SK-N-SH (cell line): ENCODE data around the gene MTMR12. TPM values are rescaled to one million over a fixed set of nuclear protein-coding genes. Genes with fewer than 3 reads are reported as not detected.

Source experiments
- CTCF ChIA-PET: fragments of 300-600, 350-600 bp; formaldehyde crosslinking; extraction: SDS; loops from one replicate; lab custom pipeline; 2021; lab: Yijun Ruan, JAX
- POLR2A ChIA-PET: fragments of 350-600 bp; sonication (Branson Sonifier 250); formaldehyde crosslinking; extraction: SDS; loops from one replicate; lab custom pipeline; 2020; ENCODE audit warnings: antibody characterized with exemption, inconsistent platforms; lab: Yijun Ruan, JAX
- DNase-seq: peaks from one replicate; pipeline ENCODE4 v3.0.0; 2012
- H2AFZ ChIP-seq: fragments of 200-600 bp; sonication (generic); 2 replicates; pipeline ENCODE4 v1.8.1; 2016; ENCODE audit warnings: antibody characterized with exemption, mild to moderate bottlenecking, low read depth
- H3F3A ChIP-seq: fragments of 200-600 bp; sonication (generic); replicated peaks from 2 replicates; pipeline ENCODE3; 2016; ENCODE audit warnings: antibody characterized with exemption, mild to moderate bottlenecking; ENCODE audit not compliant: insufficient read depth
- H3K27ac ChIP-seq, 2 experiments: fragments of 200-500 bp in 1 of 2; fragments of 200-600 bp in 1 of 2; sonication (Bioruptor generic) in 1 of 2; sonication (generic), shearing (Covaris generic) in 1 of 2; 2 replicates each; pipeline versions ENCODE4 v1.5.1 to v1.6.1; 2014 to 2016; ENCODE audit warnings: low read depth in 2 of 2, inconsistent platforms in 1 of 2, low read length in 1 of 2, mild to moderate bottlenecking in 1 of 2, mixed read lengths in 1 of 2
- H3K27me3 ChIP-seq: fragments of 200-600 bp; sonication (generic), shearing (Covaris generic); 2 replicates; pipeline ENCODE4 v1.6.1; 2016; ENCODE audit warnings: mixed run types; ENCODE audit not compliant: insufficient read depth
- H3K36me3 ChIP-seq, 2 experiments: fragments of 200-500 bp in 1 of 2; fragments of 200-600 bp in 1 of 2; sonication (Bioruptor generic) in 1 of 2; sonication (generic) in 1 of 2; replicated peaks in 1 of 2; 2 replicates each; pipeline versions ENCODE3 to v1.5.1; 2014 to 2016; ENCODE audit warnings: low read length in 1 of 2, mild to moderate bottlenecking in 1 of 2; ENCODE audit not compliant: insufficient read depth in 2 of 2, control insufficient read depth in 1 of 2
- H3K4me1 ChIP-seq, 2 experiments: fragments of 200-500 bp in 1 of 2; fragments of 200-600 bp in 1 of 2; sonication (Bioruptor generic) in 1 of 2; sonication (generic), shearing (Covaris generic) in 1 of 2; 2 replicates each; pipeline versions ENCODE4 v1.5.1 to v1.6.1; 2014 to 2016; ENCODE audit warnings: low read depth in 1 of 2, low read length in 1 of 2, mixed run types in 1 of 2; ENCODE audit not compliant: insufficient read depth in 2 of 2, control insufficient read depth in 1 of 2
- H3K4me2 ChIP-seq: fragments of 200-600 bp; sonication (generic), shearing (Covaris generic); 2 replicates; pipeline ENCODE4 v1.6.1; 2017; ENCODE audit warnings: mixed run types
- H3K4me3 ChIP-seq, 2 experiments: fragments of 200-500 bp in 1 of 2; fragments of 200-600 bp in 1 of 2; sonication (Bioruptor generic) in 1 of 2; sonication (generic), shearing (Covaris generic) in 1 of 2; 2 replicates each; pipeline versions ENCODE4 v1.5.1 to v1.8.1; 2014 to 2016; ENCODE audit warnings: low read depth in 2 of 2, inconsistent platforms in 1 of 2, low read length in 1 of 2, mild to moderate bottlenecking in 1 of 2, mixed read lengths in 1 of 2, moderate library complexity in 1 of 2
- H3K79me2 ChIP-seq: fragments of 200-600 bp; sonication (generic); 2 replicates; pipeline ENCODE4 v1.8.1; 2017; ENCODE audit warnings: mild to moderate bottlenecking; ENCODE audit not compliant: insufficient read depth
- H3K9ac ChIP-seq: fragments of 200-600 bp; sonication (generic); 2 replicates; pipeline ENCODE4 v1.6.1; 2017; ENCODE audit warnings: mixed run types
- H3K9me2 ChIP-seq: fragments of 200-600 bp; sonication (generic); 2 replicates; pipeline ENCODE4 v1.6.1; 2017; ENCODE audit warnings: mixed run types
- H3K9me3 ChIP-seq: fragments of 200-600 bp; sonication (generic); 2 replicates; pipeline ENCODE4 v1.6.1; 2017; ENCODE audit warnings: mixed run types, mild to moderate bottlenecking, moderate library complexity
- H4K20me1 ChIP-seq: fragments of 200-600 bp; sonication (generic); 2 replicates; pipeline ENCODE4 v1.6.1; 2017; ENCODE audit warnings: mild to moderate bottlenecking, mixed run types; ENCODE audit not compliant: insufficient read depth
- CHD2 ChIP-seq: fragments of 150-350 bp; IDR thresholded peaks from 2 replicates; pipeline ENCODE4 v1.6.1; 2018; ENCODE audit warnings: low read length; ENCODE audit not compliant: partially characterized antibody
- EP300 ChIP-seq, 2 experiments: IDR thresholded peaks; 2 replicates each; pipeline versions ENCODE4 v1.4.0 to v1.6.1; 2012; ENCODE audit warnings: borderline replicate concordance in 1 of 2, low read depth in 1 of 2, low read length in 1 of 2
- FOXJ3 ChIP-seq: sonication (generic); formaldehyde crosslinking; IDR thresholded peaks from 2 replicates; pipeline ENCODE4 v1.5.1; 2020; ENCODE audit warnings: mild to moderate bottlenecking, missing genetic modification reagents
- FOXM1 ChIP-seq: IDR thresholded peaks from 2 replicates; pipeline ENCODE4 v1.4.0; 2012; ENCODE audit warnings: low read depth, mild to moderate bottlenecking
- GABPA ChIP-seq: IDR thresholded peaks from 2 replicates; pipeline ENCODE4 v1.4.0; 2012; ENCODE audit warnings: low read depth, mild to moderate bottlenecking
- JUND ChIP-seq: IDR thresholded peaks from 2 replicates; pipeline ENCODE4 v1.4.0; 2012
- MEF2A ChIP-seq: IDR thresholded peaks from 2 replicates; pipeline ENCODE4 v1.4.0; 2012; ENCODE audit warnings: low read depth, borderline replicate concordance
- MXI1 ChIP-seq: IDR thresholded peaks from 2 replicates; pipeline ENCODE4 v1.6.1; 2012; ENCODE audit warnings: mild to moderate bottlenecking, low read depth, low read length, improper control_type of control experiment
- NRF1 ChIP-seq: IDR thresholded peaks from 2 replicates; pipeline ENCODE4 v1.6.1; 2012; ENCODE audit warnings: low read depth, mild to moderate bottlenecking, low read length
- RAD21 ChIP-seq: IDR thresholded peaks from 2 replicates; pipeline ENCODE4 v1.6.1; 2012; ENCODE audit warnings: mild to moderate bottlenecking, low read length
- RCOR1 ChIP-seq: fragments of 150-350 bp; IDR thresholded peaks from 2 replicates; pipeline ENCODE4 v1.6.1; 2017; ENCODE audit warnings: antibody characterized with exemption, low read length
- RFX5 ChIP-seq: IDR thresholded peaks from 2 replicates; pipeline ENCODE4 v1.6.1; 2012; ENCODE audit warnings: mild to moderate bottlenecking, improper control_type of control experiment, low read length
- RXRA ChIP-seq: IDR thresholded peaks from 2 replicates; pipeline ENCODE4 v1.4.0; 2012; ENCODE audit warnings: low read depth, mild to moderate bottlenecking, borderline replicate concordance
- TAF1 ChIP-seq: IDR thresholded peaks from 2 replicates; pipeline ENCODE4 v1.6.1; 2012; ENCODE audit warnings: low read depth, mild to moderate bottlenecking, low read length, moderate library complexity, borderline replicate concordance
- TEAD4 ChIP-seq: IDR thresholded peaks from 2 replicates; pipeline ENCODE4 v1.4.0; 2012; ENCODE audit warnings: mild to moderate bottlenecking, borderline replicate concordance; ENCODE audit not compliant: insufficient read depth
- WGBS: methylation state at CpG from one replicate; pipeline ENCODE4 v1.1.6; 2017; ENCODE audit warnings: low lambda C conversion rate; 5-methylcytosine and 5-hydroxymethylcytosine counted together
- polyA plus RNA-seq, 3 experiments: library from polyadenylated mRNA; depleted of rRNA; stranded (reverse); fragments of >200 nt; gene quantifications; 2 replicates each; pipeline ENCODE4 v1.2.3, GENCODE V29; 2012
- TF ChIP-seq, protein P1 (sequence below): IDR thresholded peaks from 2 replicates; pipeline ENCODE4; 2012
- TF ChIP-seq, protein P2 (sequence below): IDR thresholded peaks from 2 replicates; pipeline ENCODE4 v1.4.0; 2012; ENCODE audit warnings: low read depth, borderline replicate concordance
- TF ChIP-seq, protein P3 (sequence below): fragments of 150-350 bp; IDR thresholded peaks from 2 replicates; pipeline ENCODE4 v1.6.1; 2016; ENCODE audit warnings: mild to moderate bottlenecking, low read depth, low read length
- TF ChIP-seq, protein P4 (sequence below): IDR thresholded peaks from 2 replicates; pipeline ENCODE4 v1.6.1; 2012; ENCODE audit warnings: mild to moderate bottlenecking, low read depth, low read length, moderate library complexity
- TF ChIP-seq, protein P5 (sequence below): fragments of 200-600 bp; sonication (generic); IDR thresholded peaks from 2 replicates; pipeline ENCODE4 v1.6.1; 2017; ENCODE audit warnings: antibody characterized with exemption, mild to moderate bottlenecking, moderate library complexity

The MTMR12 gene, protein sequence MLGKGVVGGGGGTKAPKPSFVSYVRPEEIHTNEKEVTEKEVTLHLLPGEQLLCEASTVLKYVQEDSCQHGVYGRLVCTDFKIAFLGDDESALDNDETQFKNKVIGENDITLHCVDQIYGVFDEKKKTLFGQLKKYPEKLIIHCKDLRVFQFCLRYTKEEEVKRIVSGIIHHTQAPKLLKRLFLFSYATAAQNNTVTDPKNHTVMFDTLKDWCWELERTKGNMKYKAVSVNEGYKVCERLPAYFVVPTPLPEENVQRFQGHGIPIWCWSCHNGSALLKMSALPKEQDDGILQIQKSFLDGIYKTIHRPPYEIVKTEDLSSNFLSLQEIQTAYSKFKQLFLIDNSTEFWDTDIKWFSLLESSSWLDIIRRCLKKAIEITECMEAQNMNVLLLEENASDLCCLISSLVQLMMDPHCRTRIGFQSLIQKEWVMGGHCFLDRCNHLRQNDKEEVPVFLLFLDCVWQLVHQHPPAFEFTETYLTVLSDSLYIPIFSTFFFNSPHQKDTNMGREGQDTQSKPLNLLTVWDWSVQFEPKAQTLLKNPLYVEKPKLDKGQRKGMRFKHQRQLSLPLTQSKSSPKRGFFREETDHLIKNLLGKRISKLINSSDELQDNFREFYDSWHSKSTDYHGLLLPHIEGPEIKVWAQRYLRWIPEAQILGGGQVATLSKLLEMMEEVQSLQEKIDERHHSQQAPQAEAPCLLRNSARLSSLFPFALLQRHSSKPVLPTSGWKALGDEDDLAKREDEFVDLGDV
- polyA plus RNA-seq (2012; rRNA removed): 10.9 and 13.2 TPM in 2 replicates
- polyA plus RNA-seq (2012; cell fraction: cytosol; rRNA removed): 12.3 and 12.6 TPM in 2 replicates
- polyA plus RNA-seq (2012; cell fraction: nucleus; rRNA removed): 7.8 and 11.3 TPM in 2 replicates

DNA sequence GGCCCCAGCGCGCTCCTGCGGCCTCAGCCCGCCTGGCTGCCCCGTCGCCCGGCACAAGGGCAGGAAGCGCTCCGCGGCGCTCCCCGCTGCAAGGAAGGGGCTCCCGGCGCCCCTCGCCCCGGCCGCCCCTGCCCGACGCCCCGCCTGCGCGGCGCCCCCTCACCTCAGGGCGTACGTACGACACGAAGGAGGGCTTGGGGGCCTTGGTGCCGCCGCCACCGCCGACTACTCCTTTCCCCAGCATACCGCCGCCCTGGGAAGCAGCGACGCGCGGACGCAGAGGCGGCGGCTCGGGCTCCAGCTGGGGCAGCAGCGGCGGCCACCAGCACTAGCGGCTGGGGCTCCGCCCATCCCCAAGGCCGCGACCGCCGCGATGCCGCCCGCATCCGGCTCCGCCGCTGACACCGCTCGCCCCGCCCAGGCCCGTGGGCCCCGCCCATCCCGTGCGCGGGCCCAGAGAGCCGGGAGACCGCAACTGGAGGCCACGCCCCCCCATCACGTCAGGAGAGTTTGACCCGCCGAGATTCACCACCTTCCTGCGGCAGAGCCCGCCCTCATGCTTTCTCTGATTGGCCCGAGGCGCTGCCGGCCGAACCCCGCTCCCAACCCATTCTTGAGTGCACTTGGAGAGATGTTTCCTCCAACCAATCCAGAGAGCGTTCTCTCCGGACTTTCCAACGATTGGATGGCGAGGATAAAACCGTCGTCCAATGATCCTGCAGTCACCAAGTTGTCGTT, at the start of gene MTMR12:
MTMR12 (minus strand) TSS at position 345 of the 738 bp plus-strand sequence; CDS start at position 244, 101 bp downstream.
- peak within 1 kb of the TSS; percentile 70 to 82 for H3K27ac ChIP-seq
- peak within 1 kb of the TSS; percentile 88 for H3K4me2 ChIP-seq
- H3K4me1 ChIP-seq: peaks cover 9% of the 10 kb centered on the region in 2 experiments; a peak in 3 of 4 replicates
- CTCF ChIA-PET: interaction anchor here (0.6 kb wide), 1 partner anchor 29 kb away, joined by 3 read pairs; no protein-coding TSS in a partner anchor
- H2AFZ ChIP-seq: peak within 1 kb of the TSS; percentile 93
- DNase-seq: peak; percentile 99
- H3K9me3 ChIP-seq: no peaks in the 10 kb centered on the region
- H3F3A ChIP-seq: peaks cover 9% of the 10 kb centered on the region
- no peaks in the 10 kb centered on the region for H3K9me2 ChIP-seq
- H3K9ac ChIP-seq: peak within 1 kb of the TSS; percentile 76
- no peaks in the 10 kb centered on the region for H3K36me3 ChIP-seq
- POLR2A ChIA-PET: no interaction called here
- peaks cover 43% of the 10 kb centered on the region for H3K79me2 ChIP-seq
- no peaks in the 10 kb centered on the region for H3K27me3 ChIP-seq
- no peaks in the 10 kb centered on the region; the same call in 1 of the 2 replicates for H4K20me1 ChIP-seq
- 2% methylated on average over 16 of the region's 83 CpGs for WGBS
- TF ChIP-seq RAD21: no peak
- TF ChIP-seq, protein P1, sequence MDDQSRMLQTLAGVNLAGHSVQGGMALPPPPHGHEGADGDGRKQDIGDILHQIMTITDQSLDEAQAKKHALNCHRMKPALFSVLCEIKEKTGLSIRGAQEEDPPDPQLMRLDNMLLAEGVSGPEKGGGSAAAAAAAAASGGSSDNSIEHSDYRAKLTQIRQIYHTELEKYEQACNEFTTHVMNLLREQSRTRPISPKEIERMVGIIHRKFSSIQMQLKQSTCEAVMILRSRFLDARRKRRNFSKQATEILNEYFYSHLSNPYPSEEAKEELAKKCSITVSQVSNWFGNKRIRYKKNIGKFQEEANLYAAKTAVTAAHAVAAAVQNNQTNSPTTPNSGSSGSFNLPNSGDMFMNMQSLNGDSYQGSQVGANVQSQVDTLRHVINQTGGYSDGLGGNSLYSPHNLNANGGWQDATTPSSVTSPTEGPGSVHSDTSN: peak; percentile 100
- TF ChIP-seq, protein P2, sequence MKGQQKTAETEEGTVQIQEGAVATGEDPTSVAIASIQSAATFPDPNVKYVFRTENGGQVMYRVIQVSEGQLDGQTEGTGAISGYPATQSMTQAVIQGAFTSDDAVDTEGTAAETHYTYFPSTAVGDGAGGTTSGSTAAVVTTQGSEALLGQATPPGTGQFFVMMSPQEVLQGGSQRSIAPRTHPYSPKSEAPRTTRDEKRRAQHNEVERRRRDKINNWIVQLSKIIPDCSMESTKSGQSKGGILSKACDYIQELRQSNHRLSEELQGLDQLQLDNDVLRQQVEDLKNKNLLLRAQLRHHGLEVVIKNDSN: no peak
- TF ChIP-seq, protein P3, sequence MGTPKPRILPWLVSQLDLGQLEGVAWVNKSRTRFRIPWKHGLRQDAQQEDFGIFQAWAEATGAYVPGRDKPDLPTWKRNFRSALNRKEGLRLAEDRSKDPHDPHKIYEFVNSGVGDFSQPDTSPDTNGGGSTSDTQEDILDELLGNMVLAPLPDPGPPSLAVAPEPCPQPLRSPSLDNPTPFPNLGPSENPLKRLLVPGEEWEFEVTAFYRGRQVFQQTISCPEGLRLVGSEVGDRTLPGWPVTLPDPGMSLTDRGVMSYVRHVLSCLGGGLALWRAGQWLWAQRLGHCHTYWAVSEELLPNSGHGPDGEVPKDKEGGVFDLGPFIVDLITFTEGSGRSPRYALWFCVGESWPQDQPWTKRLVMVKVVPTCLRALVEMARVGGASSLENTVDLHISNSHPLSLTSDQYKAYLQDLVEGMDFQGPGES: peak; percentile 93
- peak; percentile 60 for TF ChIP-seq NRF1
- peak; percentile 92 for TF ChIP-seq CHD2
- TF ChIP-seq, protein P4, sequence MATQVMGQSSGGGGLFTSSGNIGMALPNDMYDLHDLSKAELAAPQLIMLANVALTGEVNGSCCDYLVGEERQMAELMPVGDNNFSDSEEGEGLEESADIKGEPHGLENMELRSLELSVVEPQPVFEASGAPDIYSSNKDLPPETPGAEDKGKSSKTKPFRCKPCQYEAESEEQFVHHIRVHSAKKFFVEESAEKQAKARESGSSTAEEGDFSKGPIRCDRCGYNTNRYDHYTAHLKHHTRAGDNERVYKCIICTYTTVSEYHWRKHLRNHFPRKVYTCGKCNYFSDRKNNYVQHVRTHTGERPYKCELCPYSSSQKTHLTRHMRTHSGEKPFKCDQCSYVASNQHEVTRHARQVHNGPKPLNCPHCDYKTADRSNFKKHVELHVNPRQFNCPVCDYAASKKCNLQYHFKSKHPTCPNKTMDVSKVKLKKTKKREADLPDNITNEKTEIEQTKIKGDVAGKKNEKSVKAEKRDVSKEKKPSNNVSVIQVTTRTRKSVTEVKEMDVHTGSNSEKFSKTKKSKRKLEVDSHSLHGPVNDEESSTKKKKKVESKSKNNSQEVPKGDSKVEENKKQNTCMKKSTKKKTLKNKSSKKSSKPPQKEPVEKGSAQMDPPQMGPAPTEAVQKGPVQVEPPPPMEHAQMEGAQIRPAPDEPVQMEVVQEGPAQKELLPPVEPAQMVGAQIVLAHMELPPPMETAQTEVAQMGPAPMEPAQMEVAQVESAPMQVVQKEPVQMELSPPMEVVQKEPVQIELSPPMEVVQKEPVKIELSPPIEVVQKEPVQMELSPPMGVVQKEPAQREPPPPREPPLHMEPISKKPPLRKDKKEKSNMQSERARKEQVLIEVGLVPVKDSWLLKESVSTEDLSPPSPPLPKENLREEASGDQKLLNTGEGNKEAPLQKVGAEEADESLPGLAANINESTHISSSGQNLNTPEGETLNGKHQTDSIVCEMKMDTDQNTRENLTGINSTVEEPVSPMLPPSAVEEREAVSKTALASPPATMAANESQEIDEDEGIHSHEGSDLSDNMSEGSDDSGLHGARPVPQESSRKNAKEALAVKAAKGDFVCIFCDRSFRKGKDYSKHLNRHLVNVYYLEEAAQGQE: no peak
- no peak for TF ChIP-seq EP300 (IDR thresholded peaks at IDR 0.05; ENCODE audit: borderline replicate concordance in 1 of 2, low read depth in 1 of 2, low read length in 1 of 2)
- TF ChIP-seq, protein P5, sequence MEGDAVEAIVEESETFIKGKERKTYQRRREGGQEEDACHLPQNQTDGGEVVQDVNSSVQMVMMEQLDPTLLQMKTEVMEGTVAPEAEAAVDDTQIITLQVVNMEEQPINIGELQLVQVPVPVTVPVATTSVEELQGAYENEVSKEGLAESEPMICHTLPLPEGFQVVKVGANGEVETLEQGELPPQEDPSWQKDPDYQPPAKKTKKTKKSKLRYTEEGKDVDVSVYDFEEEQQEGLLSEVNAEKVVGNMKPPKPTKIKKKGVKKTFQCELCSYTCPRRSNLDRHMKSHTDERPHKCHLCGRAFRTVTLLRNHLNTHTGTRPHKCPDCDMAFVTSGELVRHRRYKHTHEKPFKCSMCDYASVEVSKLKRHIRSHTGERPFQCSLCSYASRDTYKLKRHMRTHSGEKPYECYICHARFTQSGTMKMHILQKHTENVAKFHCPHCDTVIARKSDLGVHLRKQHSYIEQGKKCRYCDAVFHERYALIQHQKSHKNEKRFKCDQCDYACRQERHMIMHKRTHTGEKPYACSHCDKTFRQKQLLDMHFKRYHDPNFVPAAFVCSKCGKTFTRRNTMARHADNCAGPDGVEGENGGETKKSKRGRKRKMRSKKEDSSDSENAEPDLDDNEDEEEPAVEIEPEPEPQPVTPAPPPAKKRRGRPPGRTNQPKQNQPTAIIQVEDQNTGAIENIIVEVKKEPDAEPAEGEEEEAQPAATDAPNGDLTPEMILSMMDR: no peak
- no peak for TF ChIP-seq FOXM1
- peak; percentile 96 for TF ChIP-seq RFX5
- no peak for TF ChIP-seq JUND
- TF ChIP-seq MEF2A: no peak
- TF ChIP-seq GABPA: peak; percentile 40; the same call in 1 of the 2 replicates
- no peak for TF ChIP-seq FOXJ3
- no peak for TF ChIP-seq TEAD4
- TF ChIP-seq TAF1: peak; percentile 68; the same call in 1 of the 2 replicates
- TF ChIP-seq MXI1: peak; percentile 58; the same call in 1 of the 2 replicates
- TF ChIP-seq RXRA: no peak
- TF ChIP-seq RCOR1: no peak
- peak within 1 kb of the TSS; percentile 72 to 92 for H3K4me3 ChIP-seq
